HG03457 (cell line): ENCODE data around the gene ARHGEF17.

ENCODE experiments used
- ATAC-seq: cut with Tn5 transposase; IDR thresholded peaks from one replicate; pipeline ENCODE4 v1.9.1; 2021; ENCODE audit warnings: moderate number of reproducible peaks; ENCODE audit not compliant: unreplicated experiment

Gene ARHGEF17

DNA sequence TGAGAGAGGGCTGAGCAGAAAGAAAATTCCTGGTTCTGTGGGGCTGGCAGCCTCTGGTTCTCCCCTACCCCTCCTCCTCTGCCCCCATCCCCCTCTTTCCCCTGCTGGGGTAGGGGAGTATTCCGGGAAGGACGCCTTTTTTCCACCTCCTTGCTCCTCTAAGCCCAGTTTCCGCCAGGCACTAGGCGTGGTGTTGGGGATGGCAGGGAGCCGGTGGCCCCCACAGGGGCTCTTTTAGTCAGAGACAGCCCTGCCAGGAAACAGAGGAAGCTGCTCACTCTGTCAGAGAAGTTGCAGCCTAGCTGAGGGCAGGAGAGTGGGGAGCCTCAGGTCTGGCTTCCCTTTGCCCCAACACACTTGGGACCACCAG lies 15.6 kb upstream of the ARHGEF17 start:
- no peak for ATAC-seq

DNA sequence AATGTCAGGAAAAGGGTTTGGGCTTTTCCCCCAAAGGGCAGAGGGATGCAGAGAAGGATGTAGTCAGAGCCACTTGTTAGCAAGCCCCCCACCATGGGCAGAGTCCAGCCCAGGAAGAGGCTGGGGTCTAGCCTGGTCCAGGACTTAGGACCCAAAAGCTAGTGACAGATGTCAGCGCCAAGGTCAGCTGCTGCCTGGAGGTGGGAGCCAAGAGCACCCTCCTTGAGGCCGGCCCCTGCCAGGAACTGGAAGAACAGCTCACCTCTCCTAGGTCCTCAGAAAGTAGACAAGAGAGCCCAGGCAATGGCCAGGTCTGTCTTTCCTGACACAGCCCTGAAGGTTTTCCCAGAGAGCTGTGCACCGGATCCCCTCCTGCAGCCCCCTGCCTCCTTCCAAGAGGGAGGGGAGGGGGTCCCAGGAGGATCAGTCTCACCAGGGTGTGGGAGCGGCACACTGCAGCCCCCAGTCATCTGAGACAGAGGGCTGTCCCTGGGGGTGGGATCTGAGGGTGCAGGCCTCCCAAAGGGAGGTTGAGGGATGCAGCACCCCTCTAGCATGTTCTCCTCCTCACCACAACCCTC lies 14.6 kb upstream of the ARHGEF17 start:
- ATAC-seq, result no peak

DNA sequence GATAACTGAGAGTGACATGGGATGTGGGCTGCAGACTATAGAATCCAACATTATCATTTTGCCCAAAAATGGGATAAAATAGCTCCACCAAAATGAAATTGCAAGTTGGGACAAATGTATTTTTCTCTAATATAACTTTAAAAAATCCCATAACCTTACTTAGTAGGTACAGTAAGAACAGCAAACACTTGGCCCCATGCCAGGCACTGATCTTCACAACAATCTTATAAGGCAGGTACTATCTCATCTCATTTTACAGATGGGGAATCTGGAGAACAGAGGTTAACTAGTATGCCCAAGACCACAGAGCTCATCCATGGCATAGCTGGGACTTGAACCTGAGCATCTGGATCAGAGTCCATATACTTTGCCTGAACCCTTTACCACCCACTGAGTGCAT lies 13.5 kb upstream of the ARHGEF17 start:
- no peak for ATAC-seq

DNA sequence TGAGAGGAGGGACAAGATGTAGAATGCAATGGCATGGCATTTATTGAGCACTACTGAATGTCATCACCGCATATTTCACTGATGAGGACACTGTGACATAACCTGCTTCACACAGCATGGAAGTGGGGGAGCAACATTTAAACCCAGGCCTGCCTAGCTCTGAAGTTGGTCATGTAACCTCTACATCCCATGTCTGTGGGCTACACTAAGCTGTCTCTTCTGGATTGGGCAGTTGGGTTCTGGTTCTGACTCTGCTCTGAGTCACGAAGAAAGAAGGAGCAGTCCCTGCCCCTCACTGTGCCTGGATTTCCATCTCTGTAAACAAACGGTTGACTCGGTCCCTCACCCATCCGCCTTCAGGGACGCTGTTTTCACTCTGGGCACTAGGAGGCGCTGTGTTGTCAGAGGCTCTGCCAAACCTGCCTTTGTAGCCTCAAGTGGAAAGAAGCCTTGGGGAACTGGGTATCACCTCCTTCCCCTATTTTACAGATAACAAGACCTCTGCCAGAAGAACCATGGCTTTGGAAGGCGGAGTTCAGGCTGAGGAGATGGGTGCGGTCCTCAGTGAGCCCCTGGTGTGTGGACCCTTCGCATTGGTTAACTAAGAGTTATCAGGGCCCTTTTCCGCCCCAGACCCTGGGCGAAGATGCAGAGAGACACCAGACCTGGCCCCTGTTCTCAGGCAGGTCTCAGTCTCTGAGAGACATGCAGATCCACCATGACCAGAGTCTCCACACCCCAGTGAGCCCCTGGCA lies 12.7 kb upstream of the ARHGEF17 start:
- ATAC-seq, result no peak

DNA sequence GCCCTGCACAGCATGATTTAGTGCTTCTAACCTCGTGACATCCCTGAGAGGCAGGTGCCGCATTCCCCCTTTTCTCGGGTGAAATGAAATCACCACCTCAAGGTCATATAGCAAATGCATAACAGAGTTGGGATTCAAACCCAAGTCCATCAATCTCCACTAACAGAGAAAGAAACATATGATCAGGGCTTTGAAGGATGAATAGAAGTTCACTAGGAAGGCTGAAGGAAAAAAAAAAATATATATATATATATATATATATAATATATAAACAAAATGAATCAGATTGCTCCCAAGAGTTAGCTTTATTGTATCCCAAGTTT lies 12.1 kb upstream of the ARHGEF17 start:
- ATAC-seq, result no peak

DNA sequence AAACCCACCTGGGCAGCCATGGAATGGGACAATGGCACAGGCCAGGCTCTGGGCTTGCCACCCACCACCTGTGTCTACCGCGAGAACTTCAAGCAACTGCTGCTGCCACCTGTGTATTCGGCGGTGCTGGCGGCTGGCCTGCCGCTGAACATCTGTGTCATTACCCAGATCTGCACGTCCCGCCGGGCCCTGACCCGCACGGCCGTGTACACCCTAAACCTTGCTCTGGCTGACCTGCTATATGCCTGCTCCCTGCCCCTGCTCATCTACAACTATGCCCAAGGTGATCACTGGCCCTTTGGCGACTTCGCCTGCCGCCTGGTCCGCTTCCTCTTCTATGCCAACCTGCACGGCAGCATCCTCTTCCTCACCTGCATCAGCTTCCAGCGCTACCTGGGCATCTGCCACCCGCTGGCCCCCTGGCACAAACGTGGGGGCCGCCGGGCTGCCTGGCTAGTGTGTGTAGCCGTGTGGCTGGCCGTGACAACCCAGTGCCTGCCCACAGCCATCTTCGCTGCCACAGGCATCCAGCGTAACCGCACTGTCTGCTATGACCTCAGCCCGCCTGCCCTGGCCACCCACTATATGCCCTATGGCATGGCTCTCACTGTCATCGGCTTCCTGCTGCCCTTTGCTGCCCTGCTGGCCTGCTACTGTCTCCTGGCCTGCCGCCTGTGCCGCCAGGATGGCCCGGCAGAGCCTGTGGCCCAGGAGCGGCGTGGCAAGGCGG lies 11.4 kb upstream of the ARHGEF17 start:
- no peak for ATAC-seq

DNA sequence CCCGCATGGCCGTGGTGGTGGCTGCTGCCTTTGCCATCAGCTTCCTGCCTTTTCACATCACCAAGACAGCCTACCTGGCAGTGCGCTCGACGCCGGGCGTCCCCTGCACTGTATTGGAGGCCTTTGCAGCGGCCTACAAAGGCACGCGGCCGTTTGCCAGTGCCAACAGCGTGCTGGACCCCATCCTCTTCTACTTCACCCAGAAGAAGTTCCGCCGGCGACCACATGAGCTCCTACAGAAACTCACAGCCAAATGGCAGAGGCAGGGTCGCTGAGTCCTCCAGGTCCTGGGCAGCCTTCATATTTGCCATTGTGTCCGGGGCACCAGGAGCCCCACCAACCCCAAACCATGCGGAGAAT lies 10.9 kb upstream of the ARHGEF17 start:
- ATAC-seq, result no peak

DNA sequence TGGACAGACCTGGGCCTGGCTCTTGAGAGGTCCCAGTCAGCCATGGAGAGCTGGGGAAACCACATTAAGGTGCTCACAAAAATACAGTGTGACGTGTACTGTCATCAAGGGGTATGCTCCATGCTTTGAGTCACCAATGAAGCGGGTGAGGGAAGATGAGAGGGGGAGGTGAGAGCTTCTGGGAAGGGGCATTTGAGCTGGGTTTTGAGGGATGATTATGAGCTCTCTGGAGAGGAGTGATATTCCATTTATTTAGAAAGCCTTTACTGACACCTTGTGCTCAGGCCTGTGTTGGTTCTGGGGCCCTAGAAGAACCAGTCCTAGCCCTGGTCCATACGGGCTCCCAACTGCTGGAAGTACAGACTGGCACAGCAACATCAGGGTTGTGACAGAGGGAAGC lies 10.4 kb upstream of the ARHGEF17 start:
- no peak for ATAC-seq

DNA sequence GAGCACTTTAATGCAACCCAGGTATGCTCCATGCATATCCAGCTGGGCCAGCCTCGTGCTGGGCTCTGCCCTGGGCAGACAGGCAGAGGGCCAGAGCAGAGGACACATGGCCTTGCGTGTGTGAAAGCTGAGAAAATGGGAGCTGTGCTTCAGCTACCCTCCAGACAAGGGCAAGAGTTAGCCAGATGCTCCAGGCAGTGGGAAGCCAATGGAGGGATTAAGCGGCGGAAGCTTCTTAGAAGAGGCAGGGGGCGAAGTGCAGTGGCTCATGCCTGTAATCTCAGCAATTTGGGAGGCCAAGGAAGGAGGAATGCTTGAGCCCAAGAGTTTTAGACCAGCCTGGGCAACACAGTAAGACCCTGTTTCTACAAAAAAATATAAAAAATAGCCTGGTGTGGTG lies 9.8 kb upstream of the ARHGEF17 start:
- ATAC-seq, result no peak

DNA sequence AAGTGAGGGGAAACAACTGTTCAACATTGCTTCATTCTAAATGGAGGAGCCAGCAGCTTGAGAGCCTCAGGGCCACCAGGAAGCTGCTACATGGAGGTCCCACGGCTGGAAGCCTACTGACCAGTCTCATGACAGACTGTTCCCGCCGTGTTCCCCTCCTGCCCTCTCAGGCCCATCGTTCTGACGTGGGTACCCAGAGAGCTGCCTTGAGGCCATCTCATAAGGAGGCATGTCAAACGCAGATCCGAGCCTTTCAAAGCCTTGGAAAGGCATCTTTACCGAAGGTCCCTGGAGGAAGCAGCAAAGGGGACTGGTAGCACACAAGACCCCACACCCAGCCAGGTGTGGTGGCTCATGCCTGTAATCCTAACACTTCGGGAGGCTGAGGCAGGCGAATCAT lies 8.3 kb upstream of the ARHGEF17 start:
- no peak for ATAC-seq

DNA sequence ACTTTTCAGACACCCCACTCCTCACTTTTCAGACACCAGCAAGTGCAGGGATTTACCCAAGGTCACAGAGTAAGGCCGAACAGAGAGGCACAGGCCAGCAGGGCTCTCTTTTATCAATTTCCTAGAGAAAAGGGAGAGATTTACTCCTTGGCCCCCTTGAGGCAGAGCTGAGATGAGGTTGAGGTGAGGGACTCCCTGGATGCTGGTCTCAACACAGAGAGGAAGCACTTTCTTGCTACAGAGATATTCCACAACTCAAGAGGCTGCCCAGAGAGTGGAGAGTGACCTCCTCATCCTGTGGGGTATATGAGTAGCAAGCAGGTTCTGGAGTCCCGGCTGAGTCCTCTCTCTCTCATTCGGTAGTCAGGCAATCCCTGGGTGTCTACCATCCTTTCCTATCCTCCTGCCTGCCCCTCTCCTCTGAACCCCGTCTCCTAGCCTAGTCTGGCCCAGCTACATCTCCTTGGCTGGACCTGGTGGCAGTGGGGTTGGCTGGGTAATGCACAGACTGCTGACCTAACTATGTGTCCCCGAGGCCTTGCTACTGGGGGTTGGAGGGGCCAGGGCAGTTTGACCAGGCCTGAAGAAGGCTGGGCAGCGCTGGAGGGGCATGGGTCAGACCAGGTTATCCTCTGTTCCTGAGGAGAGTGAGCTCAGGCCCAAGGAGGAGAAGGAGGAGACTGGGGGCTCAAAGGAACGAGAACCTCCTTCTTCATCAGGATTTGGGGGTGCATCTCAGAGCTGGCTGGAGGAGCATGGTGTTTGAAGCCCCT lies 1.8 kb upstream of the ARHGEF17 start:
- no peak for ATAC-seq

DNA sequence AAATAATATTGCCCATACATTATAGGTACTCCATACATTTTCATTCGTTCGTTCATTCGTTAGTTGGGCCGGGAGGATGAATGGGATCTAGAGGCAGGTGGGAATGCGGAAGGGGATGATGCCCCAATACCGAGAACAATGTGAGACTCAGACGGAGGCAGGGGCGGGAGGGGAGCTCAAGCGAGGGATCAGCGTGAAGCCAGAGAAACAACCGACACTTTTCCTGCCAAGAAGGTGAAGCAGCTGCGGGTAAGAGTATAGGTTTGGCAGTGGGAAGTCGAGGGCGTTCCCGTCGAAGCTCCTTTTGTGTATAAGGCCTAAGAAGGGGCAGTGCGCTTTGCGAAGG lies 1.1 kb upstream of the ARHGEF17 start:
- no peak for ATAC-seq

DNA sequence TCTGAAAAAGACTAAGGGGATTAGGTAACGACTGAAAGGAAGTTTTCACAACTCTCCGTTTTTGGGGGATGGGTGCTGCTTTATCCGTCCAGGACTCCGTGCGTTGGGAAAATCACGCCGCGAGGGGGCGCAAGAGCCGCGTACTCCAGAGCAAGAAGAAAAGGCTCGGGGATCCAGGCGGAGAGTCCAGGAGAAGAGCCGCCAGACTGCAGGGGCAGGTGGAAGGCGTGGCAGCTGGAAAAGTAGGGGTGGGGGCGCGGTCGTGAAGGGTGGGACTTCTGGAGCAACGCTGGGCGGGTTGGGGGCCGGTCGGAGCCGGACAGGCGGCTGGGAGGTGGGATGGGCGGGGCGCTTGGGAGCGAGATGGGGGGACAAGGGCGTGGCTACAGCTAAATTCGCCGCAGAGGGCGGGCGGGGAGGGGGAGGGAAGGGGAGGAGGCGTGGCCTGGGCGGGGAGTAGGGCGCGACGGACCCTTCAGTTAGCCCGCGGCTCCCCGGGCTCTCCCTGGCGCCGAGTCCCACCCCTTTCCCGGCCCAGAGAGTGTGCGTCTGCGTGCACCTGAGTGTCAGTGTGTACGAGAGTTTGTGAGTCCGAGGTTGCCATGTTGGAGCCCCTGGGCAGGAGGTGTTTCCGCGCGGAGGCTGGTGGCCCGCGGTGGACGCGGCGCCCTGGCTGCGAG lies 613 bp upstream of the ARHGEF17 start:
- peak; percentile 58 for ATAC-seq

DNA sequence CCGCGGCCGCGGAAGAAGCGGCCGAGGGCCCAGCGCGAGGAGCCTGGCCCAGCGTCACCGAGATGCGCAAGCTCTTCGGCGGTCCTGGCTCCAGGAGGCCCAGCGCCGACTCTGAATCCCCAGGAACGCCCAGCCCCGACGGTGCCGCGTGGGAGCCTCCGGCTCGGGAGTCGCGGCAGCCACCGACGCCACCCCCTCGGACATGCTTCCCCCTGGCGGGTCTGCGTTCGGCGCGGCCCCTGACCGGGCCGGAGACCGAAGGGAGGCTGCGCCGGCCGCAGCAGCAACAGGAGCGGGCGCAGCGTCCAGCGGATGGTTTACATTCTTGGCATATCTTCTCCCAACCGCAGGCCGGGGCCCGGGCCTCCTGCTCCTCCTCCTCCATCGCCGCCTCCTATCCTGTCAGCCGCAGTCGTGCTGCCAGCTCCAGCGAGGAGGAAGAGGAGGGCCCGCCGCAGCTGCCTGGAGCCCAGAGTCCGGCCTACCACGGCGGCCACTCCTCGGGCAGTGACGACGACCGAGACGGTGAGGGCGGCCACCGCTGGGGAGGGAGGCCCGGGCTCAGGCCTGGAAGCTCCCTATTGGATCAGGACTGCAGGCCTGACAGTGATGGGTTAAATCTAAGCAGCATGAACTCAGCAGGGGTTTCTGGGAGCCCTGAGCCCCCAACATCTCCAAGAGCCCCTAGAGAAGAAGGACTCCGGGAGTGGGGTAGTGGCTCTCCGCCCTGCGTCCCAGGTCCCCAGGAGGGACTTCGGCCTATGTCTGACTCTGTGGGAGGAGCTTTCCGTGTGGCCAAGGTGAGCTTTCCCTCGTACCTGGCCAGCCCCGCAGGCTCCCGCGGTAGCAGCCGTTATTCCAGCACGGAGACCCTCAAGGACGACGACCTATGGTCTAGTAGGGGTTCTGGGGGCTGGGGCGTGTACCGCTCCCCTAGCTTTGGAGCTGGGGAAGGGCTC lies 1.2 kb downstream of the ARHGEF17 start:
- no peak for ATAC-seq

DNA sequence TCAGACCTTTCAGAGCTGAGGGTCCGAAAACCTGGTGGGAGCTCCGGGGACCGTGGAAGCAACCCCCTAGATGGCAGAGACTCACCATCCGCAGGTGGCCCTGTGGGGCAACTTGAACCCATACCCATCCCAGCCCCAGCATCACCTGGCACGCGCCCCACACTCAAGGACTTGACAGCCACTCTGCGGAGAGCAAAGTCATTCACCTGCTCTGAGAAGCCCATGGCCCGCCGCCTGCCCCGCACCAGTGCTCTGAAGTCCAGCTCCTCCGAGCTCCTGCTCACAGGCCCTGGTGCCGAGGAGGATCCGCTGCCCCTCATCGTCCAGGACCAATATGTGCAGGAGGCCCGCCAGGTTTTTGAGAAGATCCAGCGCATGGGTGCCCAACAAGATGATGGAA lies 2.0 kb downstream of the ARHGEF17 start:
- no peak for ATAC-seq

DNA sequence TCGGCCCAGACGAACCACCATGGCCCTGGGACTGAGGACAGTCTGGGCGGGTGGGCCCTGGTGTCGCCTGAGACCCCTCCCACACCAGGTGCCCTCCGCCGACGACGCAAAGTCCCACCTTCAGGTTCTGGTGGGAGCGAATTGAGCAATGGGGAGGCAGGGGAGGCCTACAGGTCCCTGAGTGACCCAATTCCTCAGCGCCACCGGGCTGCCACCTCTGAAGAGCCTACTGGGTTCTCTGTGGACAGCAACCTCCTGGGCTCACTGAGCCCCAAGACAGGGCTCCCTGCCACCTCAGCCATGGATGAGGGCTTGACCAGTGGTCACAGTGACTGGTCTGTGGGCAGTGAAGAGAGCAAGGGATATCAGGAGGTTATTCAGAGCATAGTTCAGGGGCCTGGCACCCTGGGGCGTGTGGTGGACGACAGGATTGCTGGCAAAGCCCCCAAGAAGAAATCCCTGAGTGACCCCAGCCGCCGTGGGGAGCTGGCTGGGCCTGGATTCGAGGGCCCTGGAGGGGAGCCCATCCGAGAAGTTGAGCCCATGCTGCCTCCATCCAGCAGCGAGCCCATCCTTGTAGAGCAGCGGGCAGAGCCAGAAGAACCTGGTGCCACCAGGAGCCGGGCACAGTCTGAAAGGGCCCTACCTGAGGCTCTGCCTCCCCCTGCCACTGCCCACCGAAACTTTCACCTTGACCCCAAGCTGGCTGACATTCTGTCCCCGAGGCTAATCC lies 2.8 kb downstream of the ARHGEF17 start:
- ATAC-seq, result no peak

DNA sequence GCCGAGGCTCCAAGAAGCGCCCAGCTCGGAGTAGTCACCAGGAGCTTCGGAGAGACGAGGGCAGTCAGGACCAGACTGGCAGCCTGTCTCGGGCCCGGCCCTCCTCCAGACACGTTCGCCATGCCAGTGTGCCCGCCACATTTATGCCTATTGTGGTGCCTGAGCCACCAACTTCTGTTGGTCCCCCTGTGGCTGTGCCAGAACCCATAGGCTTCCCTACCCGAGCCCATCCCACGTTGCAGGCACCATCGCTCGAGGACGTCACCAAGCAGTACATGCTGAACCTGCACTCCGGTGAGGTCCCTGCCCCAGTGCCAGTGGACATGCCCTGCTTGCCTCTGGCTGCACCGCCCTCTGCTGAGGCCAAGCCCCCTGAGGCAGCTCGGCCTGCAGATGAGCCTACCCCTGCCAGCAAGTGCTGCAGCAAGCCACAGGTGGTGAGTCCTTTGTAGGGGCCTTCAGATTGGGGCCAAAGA lies 3.4 kb downstream of the ARHGEF17 start:
- ATAC-seq, result no peak

DNA sequence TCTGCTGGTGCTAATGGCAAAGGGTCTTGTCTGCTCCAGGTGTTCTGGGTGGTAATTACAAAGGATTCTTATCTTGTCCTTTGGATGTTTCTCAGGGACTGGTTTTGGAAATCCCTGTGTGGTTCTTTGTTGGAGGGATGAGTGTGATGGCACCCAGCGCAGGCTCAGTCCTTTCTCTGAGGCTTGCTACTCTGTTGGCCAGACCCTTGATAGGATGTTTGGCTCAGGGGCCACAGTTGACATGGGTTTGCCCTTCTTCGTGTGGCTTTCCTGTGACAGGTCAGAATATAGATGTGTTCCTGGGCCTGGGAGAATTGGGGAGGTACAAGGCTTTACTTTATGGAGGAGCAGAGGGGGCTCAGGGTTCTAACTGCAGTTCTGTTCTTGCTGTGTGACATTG lies 4.0 kb downstream of the ARHGEF17 start:
- no peak for ATAC-seq

DNA sequence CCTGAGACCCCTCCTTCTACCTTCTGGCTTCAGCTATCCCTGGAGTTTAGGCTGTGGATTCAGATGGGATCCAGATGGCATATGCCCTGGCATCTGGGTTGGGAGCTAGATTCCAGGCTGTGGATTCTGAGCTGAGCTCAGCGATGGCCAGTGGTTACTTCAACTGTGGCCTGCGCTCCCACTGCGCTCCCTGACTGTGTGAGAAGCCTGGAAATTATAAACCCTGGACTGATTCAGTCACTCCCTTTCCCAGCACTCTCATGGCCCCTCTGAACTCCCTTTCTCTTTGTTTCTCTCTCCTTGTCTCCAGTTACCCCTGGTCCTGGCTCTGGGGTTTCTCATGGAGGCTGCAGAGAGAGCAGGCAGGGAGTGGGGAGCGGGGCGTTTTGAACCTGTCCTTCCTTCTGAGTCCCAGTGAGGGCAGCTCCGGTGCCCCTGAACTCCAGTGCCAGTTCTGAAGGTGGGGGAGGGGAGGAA lies 4.8 kb downstream of the ARHGEF17 start:
- ATAC-seq, result no peak
